Muscle of arm (tissue), 12 donors: Measurements from ENCODE around the gene RITA1. TPM values are rescaled to one million over a fixed set of nuclear protein-coding genes. Genes with fewer than 3 reads are reported as not detected.
"Not testable (repeated sequence)": the region's sequence is repeated elsewhere in the genome, so short reads cannot be mapped to it uniquely, and the experiment has no call there.

ENCODE experiments used
- DNase-seq: peaks from one replicate; pipeline ENCODE4 v3.0.0-alpha.2; 2013
- polyA plus RNA-seq, 12 donors: library from polyadenylated mRNA; unstranded; fragments of 120-200 nt; gene quantifications; one replicate each; pipeline ENCODE4 v1.2.1, GENCODE V29; 2013; ENCODE audit not compliant: insufficient read length in 12 of 12

Gene RITA1
- polyA plus RNA-seq, 12 donors = 6.4 to 15.7 (median 8.3) TPM; not detected in 1

GRCh38 chr12:113201187-113202177 is 16.0 kb downstream of the RITA1 start:
- DNase-seq = no peak

GRCh38 chr12:113202300-113203075 is 17.0 kb downstream of the RITA1 start:
- no peak for DNase-seq

GRCh38 chr12:113203852-113204760 is 18.6 kb downstream of the RITA1 start:
- DNase-seq = no peak

GRCh38 chr12:113204804-113205203 is 19.3 kb downstream of the RITA1 start:
- DNase-seq = no peak

GRCh38 chr12:113206802-113207201 is 21.3 kb downstream of the RITA1 start:
- not testable (repeated sequence) for DNase-seq

GRCh38 chr12:113207613-113208040 is 22.1 kb downstream of the RITA1 start:
- no peak for DNase-seq

- DNase-seq = no peak
Observed at GRCh38 chr12:113208041-113208934, 22.8 kb downstream of the RITA1 start.

GRCh38 chr12:113211160-113211559 is 25.6 kb downstream of the RITA1 start:
- DNase-seq = no peak

- no peak for DNase-seq
Observed at GRCh38 chr12:113214895-113215400, 29.4 kb downstream of the RITA1 start.

- DNase-seq = no peak
Observed at GRCh38 chr12:113216027-113216426, 30.5 kb downstream of the RITA1 start.

GRCh38 chr12:113220593-113221180 is 35.2 kb downstream of the RITA1 start:
- DNase-seq = no peak

- DNase-seq = peak; percentile 100
Observed at GRCh38 chr12:113221181-113221996, 35.9 kb downstream of the RITA1 start, which contains the start of gene TPCN1. TSS of gene TPCN1 (plus strand) at chr12:113221464. CDS start at chr12:113226853, 5,389 bp downstream.

- DNase-seq = no peak
Observed at GRCh38 chr12:113221997-113222729, 36.6 kb downstream of the RITA1 start.

GRCh38 chr12:113222730-113223531 is 37.4 kb downstream of the RITA1 start:
- DNase-seq = peak; percentile 72

- no peak for DNase-seq
Observed at GRCh38 chr12:113224955-113225354, 39.4 kb downstream of the RITA1 start.

- no peak for DNase-seq
Observed at GRCh38 chr12:113226696-113227568, 41.4 kb downstream of the RITA1 start.
